NAMALWA (cell line): Measurements from ENCODE around the gene CDH12.
"Not testable (repeated sequence)": the region's sequence is repeated elsewhere in the genome, so short reads cannot be mapped to it uniquely, and the experiment has no call there.

Experiments used
- DNase-seq: peaks from one replicate; pipeline ENCODE4 v3.0.0-alpha.2; 2015; ENCODE audit warnings: low spot score

CDH12 gene

DNA sequence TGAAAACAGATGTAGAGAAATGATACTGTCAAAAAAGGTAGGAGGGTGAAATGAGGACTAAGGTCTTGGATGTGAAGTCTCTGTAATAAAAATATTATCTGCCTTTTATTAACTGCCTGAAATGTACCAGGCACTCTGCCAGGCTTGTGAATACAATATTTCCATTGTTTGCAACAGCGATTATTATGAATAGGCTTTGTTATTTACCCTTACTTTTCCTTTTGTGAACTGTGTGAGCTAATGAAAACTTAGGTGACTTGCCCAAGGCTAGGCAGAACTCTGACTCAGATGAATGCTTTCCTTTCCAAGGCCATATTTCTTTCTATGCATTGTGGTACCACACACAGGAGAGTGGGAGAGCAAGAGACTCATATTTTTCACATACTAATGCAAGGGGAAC lies 204.1 kb downstream of the CDH12 start:
- no peak for DNase-seq

DNA sequence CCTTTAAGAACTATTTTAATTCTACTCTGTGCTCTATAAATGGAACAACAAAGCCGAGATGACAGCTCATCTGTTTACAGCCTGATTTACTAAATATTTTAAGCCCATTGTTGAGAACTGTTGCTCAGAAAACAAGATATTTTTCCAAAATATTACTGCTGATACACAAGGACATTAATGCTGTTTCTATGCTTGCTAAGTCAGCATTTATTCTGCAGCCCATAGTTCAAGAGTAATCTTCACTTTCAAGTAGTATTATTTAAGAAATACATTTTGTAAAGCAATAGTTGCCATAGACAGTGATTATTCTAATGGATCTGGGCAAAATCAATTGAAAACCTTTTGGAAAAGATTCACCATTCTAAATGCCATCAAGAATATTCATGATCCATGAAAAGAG lies 208.3 kb downstream of the CDH12 start:
- DNase-seq, result no peak

DNA sequence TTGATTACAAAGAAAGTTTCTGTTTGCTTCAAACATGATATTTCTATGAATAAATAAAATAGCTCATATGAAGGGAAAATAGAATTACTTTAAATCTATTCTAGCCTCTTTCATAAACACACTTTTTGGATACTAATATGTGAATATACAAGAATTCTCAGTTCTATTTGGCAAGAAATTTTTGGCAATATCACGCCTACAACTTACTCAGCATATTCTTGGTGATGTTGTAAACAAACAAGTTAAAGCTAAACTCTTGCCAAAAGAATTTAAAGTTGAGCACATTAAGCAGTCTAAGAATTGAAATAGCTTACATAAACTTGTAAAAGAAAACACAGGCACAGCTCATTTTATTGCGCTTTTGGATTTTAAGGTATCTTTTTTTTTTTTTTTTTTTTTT lies 209.8 kb downstream of the CDH12 start:
- DNase-seq, result no peak

DNA sequence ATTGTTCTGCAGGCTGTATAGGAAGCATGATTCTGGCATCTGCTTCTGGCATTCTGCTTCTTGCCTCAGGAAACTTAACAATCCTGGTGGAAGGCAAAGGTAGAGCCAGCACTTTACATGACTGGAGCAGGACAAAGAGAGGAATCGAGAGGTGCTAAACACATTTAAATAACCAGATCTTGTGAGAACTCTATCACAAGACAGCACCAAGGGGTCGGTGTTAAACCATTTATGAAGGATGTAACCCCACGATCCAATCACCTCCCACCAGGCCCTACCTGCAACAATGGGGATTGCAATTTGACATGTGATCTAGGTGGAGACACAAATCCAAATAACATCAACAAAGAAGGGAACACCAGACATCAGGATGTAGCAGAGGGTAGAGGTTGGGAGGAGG lies 221.5 kb downstream of the CDH12 start:
- no peak for DNase-seq

DNA sequence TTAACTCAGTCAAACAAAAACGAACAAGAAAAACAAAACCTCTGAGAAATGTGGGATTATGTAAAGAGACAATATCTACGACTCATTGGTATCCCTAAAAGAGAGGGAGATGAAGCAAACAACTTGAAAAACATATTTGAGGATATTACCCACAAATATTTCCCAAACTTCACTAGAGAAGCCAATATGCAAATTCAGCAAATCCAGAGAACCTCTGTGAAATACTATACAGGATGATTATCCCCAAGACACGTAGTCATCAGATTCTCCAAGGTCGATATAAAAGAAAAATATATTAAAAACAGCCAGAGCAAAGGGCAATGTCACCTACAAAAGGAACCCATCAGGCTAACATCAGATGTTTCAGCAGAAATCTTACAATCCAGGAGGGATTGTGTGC lies 226.1 kb downstream of the CDH12 start:
- no peak for DNase-seq

DNA sequence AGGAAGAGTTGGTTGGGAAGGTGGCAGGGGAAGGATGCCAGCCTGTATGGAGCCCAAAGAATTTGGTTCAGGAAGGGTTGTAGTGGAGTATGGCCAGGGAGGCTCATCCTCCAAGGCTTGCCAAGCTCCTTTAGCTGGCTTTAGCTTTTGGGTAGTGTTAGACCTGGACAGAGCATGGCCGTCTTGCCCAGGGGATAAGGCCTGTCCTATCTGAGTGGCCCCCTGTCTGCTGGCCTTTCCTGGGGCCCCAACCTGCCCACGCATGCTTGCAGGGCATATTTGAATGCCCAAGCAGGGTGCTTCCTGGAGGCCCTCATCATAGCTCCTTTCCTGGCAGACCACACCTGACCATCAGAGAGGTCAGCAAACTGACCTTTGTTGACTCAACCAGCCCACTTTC lies 227.7 kb downstream of the CDH12 start:
- DNase-seq, result no peak

DNA sequence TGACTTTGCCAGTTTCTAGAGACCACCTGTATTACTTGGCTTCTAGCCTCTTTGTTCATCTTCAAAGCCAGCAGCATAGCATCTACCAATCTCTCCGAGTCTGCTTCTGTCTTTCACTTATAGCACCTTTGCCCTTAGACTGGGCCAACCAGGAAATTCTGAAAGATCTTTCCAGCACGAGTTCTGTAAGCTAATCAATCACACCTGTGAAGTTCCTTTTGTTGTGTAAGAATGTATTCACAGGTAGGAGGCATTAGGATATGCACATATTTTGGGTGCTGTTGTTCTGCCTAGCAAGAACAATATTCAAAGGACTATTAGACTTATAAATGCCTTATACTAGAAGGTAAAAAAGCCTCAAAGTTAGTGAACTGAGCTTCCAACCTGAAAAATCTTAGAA lies 232.1 kb downstream of the CDH12 start:
- DNase-seq, result no peak

DNA sequence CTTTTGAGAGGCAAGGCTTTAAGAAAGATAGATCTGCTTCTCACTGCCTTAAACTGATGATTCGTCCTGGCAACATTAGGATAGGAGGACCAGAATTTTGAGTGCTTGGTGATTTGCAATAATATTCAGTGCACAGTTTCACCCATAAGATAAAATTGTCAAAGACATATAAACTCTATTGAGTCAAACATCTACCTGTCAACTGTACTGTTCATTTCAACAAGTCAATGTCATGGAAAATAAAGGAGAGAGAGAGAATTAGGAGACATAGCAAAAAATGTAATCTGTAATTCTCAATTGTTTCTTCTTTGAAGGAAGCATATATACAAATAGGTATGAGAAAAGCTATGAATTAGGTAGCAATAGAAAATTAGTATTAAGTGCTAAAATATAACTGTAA lies 237.2 kb downstream of the CDH12 start:
- no peak for DNase-seq

DNA sequence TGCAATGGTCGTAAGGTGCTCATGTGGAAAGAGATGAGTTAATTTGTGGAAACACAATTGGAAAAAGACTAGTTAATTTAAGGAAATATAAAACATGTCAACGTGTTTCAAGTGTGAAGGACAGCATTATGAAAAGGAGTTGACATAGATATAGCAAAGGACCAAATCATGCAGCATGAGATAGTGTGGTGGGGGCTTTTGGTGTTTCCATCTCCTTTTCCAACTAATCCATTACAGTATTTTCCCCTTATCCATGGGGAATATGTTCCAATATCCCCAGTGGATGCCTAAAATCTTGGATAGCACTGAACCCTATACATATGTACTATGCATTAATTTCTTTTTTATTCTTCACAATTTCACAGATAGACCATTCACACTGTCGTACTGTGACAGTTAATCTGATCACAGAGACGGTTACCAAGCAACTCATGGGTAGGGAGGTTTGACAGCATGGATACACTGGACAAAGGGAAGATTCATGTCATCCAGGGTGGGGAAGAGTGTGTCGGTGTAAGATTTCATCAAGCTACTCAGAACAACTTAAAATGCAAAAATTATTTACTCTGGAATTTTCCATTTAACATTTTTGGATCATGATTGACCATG lies 238.6 kb downstream of the CDH12 start:
- no peak for DNase-seq

DNA sequence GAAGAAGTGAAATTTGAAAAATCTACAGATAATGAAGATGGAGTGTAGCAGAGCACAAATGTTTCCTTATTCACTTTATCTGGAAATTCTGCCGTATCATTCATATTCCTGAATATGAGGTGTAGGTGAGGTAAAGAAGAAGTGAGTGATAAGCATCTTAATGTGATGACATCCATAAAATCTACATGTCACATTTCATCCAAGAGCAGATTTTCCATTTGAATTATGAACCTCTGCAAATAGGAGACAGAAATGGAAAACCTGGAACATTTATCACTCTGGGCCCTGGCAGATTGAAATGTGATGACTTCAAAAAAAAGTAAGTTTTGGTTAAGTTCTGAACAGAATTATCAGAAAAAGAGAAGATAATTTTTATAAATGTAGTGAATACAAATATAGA lies 240.2 kb downstream of the CDH12 start:
- no peak for DNase-seq

DNA sequence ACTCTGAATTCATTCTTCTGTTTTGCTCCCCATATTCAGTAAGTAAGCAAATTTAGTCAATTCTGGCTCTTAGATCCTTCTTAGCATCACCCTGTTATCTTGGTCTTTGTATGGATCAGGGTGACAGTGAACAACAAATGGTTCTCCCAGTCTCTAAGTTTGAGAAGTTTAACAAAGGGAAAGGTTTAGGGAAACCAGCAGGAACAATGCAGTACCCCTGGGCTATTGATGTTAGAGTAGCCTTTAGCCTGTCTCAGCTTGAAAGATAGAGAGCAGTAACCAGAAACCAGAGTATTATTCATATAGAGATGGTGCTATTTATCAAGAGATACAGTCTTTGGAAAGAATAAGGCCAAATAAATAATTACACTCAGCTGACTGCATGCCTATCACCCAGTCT lies 241.8 kb downstream of the CDH12 start:
- DNase-seq, result no peak

DNA sequence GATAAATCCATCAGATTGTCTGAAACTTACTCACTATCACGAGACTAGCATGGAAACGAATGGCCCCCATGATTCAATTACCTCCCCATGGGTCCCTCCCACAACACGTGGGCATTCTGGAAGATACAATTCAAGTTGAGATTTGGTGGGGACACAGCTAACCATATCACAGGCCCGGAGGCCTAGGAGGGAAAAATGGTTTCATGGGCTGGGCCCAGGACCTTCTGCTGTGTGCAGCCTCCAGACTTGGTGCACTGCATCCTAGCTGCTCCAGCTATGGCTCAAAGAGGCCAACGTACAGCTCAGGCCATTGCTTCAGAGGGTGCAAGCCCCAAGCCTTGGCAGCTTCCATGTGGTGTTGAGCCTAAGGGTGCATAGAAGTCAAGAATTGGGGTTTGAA lies 245.6 kb downstream of the CDH12 start:
- not testable (repeated sequence) for DNase-seq

DNA sequence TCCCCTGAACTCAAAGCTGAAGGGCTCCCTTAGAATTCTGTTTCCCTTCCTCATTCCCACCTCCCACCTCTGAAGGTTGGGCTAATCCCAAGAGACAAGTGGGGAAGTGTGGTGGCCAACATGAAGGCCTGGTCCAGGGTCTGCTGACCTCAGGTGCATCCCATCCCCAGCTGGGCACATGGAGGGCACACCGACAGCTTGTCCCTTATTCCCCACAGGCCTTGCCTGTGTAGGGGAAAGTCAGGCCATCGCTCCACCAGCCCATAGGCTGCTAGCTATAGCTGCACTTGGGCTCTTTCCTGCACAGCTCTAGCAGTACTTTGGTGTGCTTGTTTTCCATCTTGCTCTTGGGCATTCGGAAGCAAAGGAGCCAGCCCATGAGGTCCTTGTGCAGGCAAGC lies 247.7 kb downstream of the CDH12 start:
- no peak for DNase-seq

DNA sequence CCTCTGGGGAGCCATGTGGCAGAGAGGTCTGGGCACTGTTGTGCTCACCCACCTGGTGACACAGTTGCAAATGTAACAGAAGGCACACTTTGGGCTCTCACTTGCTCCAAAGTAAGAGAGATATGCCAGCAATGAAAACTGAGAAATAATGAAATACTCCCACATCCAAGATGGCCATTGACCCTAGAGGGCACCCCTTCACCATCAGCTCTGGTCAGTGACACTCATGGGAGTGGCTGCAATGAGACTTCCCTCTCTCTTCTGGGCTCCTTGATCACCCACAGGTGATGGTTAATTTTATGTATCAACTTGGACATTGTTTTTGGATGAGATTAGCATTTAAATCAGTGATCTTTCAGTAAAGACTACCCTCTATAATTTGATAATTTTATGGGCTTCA lies 248.4 kb downstream of the CDH12 start:
- DNase-seq, result no peak

DNA sequence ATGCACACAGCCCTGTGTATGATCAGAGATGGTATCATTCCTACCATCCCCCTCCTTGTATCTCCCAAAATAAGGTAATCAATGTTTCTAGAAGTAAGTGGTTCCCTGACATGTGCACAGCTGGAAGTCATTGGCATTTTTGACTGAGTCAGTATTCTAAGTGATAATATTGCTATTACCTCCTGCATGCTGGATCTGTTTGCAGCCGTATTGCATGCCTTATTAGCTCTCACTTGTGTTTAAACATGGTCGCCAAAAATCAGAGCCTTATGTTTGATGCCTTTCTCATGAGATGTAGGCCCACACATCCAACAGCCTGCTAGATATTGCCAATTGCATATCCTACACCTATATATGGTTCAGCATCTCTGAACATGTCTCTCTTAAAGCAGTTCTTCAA lies 254.3 kb downstream of the CDH12 start:
- no peak for DNase-seq

DNA sequence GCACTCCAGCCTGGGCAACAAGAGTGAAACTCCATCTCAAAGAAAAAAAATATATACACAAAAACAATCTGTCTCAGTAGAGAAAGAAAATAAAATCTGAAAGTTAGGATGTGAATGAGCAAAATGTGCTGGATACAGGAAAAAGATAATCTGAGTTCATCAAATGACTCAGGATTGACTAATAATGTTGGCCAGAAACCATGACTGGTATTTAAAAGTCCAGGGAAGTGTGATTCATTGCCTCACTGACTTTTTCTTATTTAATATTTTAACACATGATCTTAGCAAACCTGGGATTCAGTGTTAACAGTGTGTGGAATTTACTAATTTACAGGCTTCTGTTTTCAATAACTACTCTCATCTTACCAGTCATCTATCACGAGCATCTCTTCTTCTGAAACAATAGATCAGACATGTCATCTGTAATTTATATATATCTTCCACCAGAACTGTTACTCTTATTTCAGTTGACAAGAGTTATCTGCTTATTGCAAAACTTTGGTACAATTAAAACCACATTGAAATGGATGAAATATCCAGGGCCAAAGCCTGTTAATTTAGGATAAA lies 256.7 kb downstream of the CDH12 start:
- DNase-seq, result no peak

DNA sequence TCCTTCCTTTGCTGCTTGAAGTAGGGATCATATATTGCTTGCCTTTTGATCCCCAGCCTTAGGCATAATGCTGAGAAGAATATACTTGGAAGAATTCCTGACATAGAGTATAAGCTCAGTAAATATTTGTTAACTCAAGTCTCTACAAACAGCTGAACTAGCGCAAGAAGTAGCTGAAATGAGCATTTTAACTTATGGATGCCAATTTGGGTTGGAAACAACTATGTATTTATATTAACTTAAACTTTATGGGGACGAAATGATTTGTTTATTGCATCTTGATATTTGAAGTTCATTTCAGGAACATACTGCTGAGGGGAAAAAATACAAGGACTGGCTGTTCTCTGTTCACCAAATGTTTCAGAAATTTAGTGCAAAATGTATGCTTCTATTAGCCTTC lies 258.7 kb downstream of the CDH12 start:
- no peak for DNase-seq

DNA sequence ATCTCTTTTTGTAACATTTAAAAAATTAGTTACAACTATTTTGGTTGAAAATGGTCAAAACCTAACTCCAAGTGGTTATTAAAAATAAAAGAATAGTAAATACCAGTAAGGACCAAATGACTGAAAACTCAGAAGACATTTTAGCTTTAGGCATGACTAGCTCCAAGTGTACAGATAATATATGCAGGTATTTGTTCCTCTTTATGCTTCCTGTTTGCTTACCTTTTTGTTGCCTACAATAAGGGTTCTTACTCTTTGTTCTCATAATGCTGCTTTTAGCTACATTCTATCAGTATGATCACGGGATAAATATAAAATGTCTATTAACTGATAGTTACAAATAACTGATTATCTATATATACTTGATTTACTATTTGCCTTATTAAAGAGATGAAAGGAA lies 259.6 kb downstream of the CDH12 start:
- DNase-seq, result no peak

DNA sequence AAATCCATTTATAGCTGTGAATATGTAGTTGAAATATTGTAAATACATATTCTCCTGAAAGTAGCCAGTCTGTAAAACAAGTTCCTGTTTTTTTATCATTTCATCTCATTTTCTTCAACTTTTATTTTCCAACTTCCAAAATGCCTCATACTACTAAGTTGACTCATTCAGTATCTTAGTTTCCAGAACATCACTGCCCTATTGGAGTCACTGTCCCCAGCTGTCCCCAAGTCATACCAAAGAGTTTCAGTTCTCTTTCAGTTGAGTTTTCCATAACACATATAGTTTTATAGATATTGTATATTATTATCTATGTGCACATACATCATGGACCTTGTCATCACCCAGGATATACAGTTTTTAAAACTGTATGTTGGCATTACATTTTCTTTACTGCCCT lies 261.7 kb downstream of the CDH12 start:
- DNase-seq, result no peak

DNA sequence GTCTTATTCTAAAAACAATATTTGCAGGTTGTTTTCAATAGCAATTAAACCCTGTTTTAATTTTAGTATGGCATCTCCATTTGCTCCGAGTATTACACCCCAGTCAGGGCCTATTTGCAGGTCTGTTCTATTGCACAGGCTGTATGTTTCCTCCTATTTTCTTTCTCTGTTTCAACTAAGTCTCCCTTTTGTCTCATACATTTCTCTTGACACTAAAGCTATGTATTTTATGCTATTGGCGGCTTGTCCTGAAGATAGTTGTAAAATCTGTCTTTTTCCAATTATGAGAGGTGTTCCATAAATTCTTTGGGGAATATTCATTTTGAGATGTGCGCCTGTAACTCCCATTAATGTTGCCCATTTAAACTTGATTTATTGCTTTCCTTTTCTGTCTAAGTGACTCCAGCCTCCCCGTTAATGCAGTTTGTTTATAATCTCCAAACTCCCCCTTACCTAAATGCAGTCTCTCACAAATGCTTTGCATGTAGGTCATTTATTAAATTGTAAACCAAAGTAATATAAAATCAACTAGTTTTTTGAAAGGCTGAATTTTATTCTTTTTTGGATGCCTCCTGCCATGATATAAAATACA lies 262.4 kb downstream of the CDH12 start:
- DNase-seq, result no peak

DNA sequence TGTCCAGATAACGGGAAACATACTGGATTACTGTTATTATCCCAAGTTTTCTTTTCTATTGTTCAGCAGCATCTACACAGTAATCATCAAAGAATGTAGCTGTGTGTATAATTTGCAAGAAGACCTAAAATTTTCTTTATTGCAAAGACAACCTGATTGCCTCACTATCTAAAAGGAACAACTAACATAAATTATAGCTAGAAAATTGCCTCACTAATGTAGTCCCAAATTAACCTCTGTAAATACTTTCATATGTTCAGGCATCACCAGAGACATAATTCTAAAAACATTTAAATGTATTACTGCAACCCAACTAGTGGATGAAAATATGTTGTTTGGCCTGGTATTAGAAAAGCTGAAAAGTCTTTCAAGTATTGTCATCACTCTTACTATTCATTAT lies 275.4 kb downstream of the CDH12 start:
- no peak for DNase-seq

DNA sequence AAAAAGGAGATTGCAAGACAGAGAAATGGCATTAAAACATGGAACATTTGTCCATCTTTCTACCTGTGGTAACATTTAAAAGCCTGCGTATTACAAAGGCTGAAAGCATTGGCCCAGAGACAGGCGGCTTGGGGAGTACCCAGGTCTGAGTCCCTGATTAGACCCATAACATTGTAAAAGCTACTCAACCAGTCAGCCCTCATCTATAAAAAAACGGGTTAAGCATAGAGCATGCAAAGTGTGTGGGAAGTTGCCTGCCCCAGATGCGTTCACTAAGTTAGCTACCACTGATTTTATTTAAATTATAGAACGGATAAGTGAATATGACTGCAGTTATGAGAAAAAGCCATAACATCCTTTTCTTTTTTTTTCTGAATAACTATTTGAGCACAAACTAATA lies 276.1 kb downstream of the CDH12 start:
- no peak for DNase-seq

DNA sequence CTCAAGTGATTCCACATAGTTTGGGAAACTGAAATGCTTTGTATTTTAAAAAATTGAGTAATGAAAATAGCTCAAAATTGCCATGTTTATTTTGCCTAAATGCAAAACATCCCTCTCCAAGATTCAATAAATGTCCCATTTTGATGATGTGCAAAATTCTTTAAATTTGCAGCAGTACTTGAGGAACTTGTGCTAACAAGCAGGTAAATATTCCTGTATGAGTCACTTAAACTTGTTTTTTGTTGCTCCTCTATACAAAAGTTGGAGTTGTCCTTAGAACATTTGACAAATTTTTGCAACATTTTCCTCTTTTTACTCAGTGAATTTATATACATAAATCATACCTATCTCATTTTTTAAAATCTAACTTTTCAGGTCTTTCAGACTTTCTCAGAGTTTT lies 280.2 kb downstream of the CDH12 start:
- no peak for DNase-seq

DNA sequence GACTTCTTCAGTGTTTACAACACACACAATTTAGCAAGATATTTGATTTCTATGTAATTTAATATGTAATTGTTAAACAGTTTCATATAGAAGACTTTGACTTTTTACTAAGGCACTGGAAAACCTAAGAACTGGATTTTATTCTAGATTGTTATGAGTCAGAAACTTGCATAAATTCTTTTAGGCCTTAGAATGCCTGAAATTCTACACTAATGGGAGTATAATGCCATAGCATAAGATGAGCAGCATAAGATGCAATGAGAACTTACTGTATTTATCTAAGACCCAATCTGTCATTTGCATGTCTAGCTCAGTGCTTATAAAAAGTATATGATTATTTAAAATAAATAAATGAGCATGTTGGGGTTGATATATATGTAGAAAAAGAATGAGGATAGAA lies 285.2 kb downstream of the CDH12 start:
- no peak for DNase-seq
